ENCODE results near the gene RAB6C.
"Not testable (repeated sequence)": the region's sequence is repeated elsewhere in the genome, so short reads cannot be mapped to it uniquely, and the experiment has no call there.

The RAB6C gene

DNA sequence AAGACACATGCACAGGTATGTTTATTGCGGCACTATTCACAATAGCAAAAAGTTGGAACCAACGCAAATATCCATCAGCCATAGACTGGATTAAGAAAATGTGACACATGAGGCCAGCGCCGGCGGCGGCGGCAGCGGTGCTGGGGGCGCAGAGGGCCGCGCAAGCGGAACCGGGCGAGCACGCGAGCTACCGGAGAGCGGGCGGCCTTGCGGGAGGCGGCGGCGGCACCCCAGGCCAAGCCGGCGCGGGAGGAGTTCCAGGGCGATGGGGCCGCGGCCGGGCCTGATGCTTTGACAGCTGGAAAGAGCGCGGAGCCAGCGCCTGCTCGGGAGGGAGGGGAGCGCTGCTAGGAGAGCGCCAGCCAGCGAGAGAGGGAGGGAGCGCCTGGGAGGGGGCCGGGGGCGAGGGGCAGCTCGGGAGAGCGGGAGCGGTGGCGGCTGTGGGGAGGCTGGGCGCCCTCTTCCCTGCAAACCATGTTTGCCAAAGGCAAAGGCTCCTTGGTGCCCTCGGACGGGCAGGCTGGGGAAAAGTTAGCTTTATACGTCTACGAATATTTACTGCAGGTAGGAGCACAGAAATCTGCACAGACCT, 13.0 kb downstream of the RAB6C start:
- DNase-seq (ENCODE audit: insufficient read length, low spot score); FAIRE-seq: not testable (repeated sequence)

DNA sequence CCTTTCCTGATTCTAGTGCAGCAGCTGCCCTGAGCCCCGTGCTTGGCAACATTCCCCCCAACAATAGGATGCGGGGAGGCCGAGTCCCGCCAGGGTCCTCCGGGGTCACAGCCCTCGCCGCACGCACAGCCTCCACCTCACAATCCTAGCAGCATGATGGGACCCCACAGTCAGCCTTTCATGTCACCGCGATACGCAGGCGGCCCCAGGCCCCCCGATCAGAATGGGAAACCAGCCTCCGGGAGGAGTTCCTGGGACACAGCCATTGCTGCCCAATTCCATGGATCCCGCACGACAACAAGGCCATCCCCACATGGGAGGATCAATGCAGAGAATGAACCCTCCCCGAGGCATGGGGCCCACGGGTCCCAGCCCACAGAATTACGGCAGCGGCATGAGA, 13.7 kb downstream of the RAB6C start:
- not testable (repeated sequence) for DNase-seq (ENCODE audit: insufficient read length, low spot score); FAIRE-seq

DNA sequence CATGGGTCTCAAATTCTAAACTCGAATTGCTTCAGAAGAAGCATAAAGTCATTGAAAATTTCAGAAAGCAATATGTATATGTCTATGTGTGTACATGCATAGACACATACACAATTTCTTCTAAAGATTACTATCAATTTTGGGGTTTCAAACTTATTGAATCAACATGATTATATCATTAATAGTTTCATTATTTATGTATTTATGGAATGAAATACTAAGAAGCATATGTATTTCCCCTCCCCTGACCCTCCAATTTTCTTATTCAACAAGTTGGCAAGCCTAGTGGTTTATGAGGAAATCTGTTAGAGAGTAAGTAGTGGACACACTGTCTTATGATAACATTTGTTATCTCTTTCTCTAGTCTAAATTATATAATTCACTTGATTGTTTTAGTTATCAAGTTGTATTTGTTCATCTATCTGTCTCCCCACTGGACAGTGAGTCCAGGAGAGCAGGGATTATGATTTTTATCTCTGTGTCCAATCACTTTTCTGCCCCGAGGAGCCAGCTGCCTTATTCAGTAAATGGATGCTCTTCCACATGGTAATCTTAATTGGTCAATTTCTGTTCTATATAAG, 17.3 kb downstream of the RAB6C start:
- not testable (repeated sequence) for DNase-seq (ENCODE audit: insufficient read length, low spot score); FAIRE-seq

DNA sequence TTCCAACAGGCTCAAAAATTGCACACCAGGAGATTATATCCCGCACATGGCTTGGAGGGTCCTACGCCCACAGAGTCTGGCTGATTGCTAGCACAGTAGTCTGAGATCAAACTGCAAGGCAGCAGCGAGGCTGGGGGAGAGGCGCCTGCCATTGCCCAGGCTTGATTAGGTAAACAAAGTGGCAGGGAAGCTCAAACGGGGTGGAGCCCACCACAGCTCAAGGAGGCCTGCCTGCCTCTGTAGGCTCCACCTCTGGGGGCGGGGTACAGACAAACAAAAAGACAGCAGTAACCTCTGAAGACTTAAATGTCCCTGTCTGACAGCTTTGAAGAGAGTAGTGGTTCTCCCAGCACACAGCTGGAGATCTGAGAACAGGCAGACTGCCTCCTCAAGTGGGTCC, 19.3 kb downstream of the RAB6C start:
- not testable (repeated sequence) for FAIRE-seq; DNase-seq (ENCODE audit: insufficient read length, low spot score)

DNA sequence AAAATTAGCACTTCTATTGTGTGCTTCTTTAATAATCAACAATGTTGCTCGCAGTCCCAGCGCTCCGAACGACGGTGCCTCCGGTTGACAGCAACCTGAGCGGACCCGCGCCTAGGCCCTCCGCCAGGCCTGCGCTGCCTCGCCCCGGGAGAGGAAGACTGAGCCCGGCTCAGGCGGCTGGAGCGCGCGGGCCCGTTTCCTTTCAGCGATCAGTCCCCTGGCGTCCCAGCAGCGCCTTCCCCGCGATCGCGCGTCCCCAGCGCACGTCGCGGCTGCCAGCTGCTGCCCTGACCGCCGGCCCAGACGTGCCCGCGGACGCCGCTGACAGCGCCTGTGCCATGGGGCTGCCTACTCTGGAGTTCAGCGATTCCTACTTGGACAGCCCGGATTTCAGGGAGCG, 26.4 kb downstream of the RAB6C start:
- not testable (repeated sequence) for DNase-seq (ENCODE audit: insufficient read length, low spot score); FAIRE-seq

DNA sequence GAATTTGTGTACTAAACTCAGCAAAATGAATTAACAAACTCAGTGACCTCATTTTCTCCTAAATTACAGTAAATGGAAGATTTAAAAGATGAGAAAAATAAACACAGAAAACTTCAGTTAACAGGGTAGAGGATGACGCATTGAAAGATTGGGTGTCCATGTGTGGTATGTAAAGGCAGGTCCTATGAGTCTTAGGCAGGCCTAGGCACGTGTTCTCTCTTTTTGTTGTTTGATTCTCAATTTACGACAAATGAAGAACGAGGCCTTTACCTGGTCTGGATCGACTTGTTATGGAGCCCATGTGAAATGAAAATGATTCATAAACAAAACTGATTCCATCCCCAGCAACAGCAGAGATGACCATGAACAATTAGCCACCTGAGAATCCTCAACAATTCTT, 37.2 kb downstream of the RAB6C start:
- not testable (repeated sequence) for FAIRE-seq; DNase-seq (ENCODE audit: insufficient read length, low spot score)

DNA sequence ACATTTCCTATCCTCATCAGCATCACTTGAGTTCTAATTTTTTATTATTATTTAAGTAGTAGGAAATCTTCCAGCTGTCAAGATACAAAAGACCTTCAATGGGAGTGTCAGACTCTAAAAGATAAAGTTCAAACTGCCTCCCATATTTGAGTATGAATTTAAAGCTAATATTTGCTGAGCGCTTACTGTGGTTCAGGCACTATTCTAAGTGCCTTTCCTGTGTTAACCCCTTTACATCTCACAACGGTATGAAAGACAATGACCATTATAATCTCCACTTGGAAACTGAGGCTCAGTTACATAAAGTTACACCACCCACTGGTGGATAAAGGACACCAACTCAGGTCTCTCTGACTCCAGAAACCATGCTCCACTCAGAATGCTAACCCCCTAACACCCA, 39.9 kb downstream of the RAB6C start:
- FAIRE-seq (no peak), DNase-seq (ENCODE audit: insufficient read length, low spot score) (no peak)

DNA sequence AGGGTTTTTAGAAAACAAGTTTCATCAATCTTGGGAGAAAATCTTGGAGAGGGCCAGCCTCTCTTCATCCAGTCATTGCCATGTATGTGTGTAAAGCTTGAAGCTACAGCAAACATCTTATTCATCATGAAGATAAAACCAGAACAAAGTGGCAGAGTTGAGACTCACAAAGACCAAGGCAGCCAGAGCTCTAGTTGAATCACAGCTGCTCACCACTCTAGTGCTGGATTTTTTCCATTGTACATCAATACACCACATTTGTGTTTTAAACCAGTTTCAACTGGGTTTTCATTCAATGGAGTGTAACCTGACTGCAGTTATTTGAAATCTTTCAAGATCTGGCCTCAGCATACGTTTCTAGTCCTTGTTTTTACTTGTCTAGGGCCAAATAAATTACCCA, 40.6 kb downstream of the RAB6C start:
- not testable (repeated sequence) for DNase-seq (ENCODE audit: insufficient read length, low spot score); FAIRE-seq

DNA sequence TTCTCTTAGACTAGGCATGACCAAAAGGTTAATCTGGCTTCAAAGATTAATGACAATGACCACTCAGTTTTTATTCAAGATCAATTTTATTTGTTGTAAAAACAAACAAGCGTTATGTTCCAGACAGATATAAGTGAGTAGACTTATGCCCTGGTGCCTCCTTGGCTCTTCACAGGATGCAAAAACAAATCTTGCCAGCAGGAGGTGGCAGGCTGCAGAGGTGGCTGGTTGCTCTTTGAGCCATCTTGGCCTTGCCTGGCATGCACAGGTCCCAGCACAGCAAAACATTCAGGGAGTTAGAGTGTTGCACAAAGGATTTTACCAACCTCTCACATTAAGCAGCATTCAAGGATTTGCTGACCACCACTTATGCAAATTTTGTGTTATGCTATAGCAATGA, 46.5 kb downstream of the RAB6C start:
- FAIRE-seq; DNase-seq (ENCODE audit: insufficient read length, low spot score): not testable (repeated sequence)

Measured in HTR-8/SVneo (cell line).